NCI-H345 treated with DMSO at 0.1 percent for 48 hours (cell line): ENCODE measurements around the gene ABTB2.

ENCODE experiments used
- DNase-seq: peaks from one replicate; lab custom pipeline; 2025; ENCODE audit not compliant: unreplicated experiment; lab: John Stamatoyannopoulos, UW

The ABTB2 gene

DNA sequence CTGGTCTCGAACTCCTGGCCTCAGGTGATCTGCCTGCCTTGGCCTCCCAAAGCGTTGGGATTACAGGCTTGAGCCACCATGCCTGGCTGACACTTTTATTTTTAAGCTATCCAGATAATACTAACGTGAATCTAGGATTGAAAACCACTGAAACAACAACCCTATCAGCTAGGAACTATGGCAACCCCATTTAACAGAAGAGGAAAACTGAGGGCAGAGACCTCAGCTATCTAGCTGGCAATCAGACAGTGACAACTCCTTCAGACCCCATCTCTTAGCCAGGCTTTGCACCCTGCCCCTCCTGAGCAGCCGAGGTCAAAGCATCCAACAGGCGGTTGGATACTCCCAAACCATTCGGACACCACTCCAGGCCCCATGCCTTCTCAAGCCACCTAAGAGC lies 14.1 kb downstream of the ABTB2 start:
- no peak for DNase-seq

DNA sequence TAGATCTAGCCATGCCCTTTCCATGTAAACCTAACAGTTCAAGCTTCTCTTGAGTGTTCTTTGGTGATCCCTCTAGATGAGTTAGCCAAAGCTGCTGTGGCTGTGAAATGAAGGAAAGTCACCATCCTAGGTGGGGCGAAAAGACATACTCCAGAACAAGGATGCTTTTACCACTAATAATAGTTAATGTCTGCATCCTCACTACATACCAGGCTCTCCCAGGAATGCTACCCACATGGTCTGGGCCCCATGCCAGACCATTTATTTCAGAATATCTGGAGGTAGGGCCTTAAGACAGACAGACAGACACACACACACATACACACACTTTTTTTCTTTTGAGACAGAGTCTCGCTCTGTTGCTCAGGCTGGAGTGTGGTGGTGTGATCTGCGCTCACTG lies 14.7 kb downstream of the ABTB2 start:
- DNase-seq: no peak

DNA sequence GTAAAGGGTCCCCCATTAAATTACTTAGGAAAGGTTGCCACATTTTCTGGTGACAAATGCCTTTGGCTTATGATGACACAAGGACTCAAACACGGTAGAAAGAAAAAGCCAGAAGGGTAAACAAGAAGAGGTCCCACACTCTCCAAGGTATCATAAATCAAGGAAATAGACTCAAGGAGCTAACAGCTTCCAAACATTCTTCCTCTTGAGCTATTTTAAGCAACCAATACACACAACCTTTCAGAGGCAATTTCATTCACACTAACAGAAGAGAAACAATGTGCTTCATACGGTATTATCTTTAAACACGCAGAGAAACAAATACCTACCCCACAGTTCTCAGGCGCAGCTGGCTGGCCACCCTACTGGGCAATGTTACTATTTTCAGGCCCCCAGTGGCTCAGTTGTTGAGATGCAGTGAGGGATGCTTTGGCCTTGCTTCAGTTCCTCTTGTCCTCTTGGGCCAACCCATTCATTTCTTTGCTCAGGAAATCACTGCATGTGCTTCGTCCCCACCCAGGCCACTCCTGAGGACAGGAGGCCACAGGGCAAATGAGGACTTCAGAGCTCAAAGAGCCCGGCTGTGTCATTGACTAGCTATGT lies 15.8 kb downstream of the ABTB2 start:
- DNase-seq: no peak

DNA sequence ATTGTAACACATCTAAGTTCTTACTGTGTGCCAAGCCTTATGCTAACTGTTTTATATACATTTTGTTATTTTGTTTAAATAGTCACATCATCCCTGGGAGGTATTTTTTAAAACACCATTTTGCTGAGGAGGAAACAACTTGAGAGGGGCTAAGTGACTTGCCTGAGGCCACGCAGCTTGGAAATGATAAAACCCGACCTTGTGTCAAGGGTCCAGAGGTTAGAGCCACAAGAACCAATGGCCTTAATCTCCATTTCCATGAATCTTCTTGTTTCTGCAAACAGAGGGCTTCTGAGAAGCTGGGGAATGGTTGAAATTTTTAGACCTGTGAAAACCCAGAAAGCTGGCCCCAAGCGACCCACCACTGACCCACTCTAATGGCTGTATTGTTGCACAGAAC lies 16.7 kb downstream of the ABTB2 start:
- DNase-seq: no peak

DNA sequence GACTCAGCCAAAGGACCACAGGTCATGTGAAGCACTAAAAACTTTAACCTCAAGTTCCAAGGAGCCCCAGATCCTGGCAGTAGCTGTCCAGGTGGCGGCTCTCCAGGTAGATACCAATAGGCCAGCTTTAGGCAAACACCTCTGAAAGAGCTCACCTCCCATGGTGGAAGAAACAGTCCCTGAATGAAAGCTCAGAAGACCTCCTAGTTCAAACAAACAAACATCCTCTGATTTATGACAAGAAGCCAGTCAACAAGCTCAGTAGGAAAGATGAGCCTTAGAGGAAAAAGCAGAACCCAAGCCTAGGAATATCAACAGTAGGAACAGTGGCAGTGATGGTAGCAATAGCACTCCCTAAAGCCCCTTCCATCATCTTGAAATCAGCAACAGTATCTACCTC lies 17.2 kb downstream of the ABTB2 start:
- DNase-seq: no peak

DNA sequence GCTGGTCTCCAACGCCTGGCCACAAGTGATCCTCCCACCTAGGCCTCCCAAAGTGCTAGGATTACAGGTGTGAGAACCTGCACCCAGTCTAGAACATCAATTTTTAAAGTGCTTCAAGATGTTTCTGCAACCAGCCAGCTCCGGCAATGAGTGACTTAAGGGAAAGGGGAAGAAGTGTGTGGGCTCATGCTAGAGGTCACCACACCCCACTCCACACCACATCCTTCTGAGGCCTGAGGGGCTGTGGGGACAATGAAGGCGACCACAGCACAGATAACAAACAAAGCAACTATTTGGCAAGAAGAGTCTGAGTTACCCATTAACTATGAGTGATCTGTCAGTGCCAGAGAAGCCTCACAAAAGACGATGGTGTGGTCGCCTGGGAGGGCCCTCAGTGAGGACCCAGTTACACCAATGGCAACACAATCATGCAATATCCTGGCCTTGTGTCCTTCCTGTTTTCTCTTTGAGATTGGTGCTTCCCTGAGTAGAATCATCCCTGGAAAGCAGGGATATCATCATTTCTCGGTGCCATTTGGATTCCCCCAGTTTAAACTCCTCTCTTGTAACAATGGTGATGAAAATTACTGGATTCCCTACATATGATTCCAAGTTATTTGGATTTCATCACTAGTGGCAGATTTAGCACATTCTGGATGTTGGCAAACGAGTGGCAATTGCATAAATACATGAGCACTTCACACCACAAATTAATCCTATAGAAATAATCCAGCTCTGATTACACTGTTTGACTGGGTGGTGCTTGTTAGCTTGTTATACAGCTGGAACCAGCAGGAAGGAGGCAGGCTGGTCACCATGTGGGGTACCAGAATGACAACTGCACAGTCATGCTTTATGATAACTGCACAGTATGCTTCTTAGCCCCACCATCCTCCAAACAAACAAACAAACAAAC lies 18.4 kb downstream of the ABTB2 start:
- no peak for DNase-seq

DNA sequence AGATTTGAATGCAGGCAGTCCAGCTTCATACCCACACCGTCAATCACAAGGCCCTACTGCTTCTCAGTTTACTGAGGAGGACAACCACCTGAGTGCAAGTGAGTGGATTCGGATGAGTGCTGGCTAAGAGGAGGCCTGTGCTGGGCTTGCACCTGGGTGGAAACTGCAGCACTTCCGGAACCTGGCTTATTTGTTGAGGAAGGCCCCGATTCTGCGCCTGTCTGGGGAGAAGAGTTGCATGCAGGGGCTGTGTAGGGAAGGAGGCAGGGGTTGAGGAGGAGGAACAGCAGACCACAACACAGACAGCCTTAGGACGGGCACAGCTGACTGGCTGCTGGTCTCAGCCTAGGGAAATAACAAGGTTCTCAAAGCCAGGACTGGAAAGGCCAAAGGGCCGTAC lies 20.8 kb downstream of the ABTB2 start:
- DNase-seq: no peak

DNA sequence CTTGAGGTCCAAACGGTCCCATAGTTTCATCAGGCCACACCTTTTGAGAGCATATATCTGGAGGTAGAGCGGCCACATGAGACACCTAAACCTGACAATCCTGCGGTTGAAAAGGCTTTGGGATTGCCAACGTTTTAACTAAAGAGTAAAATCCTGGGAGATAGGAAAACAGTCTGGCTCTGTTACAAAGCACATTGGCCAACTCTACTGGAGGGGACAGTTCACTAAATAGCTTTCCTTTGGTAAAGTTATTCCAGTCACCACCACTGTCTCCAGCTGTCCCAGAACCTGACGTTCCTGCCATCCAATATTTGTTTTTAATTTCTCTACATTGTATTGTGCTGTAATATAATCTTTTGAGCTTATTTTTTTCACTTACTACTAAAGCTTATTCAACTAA lies 22.0 kb downstream of the ABTB2 start:
- DNase-seq: no peak

DNA sequence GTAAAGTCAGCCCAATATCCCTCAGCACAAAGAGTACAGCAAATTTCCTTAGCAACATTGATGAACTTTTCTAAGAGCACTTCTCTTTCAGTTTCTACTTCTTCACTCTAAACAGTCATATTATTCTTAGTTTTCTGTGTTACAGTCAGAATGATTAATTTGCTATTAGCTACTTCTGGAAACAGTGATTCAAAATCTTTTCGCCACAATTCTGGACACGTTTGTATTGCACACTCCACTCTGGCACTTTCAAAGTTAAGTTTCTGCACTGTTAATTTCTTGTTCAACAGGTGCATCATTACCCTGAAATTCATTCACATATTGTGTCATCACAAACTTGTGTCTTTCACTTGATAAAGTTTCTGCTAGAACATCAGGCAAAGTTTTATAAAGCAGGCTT lies 22.5 kb downstream of the ABTB2 start:
- no peak for DNase-seq

DNA sequence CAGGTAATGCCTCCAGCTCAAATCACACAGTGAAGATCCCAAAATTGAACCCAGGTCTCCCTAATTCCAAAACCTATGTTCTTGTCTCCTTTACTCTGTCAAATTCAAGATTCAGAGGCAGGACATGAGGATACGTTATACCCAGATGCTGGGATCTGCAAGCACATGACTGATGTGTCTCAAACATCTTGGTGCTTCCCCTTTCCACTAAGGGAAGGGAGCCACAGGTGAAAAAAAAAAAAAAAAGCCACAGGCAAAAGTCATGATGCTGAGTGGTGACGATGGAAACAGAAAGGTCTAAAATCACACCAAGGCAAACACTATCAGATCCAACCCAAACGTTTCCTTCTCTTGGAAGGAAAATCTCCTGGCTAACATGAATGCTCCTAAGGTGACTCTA lies 24.0 kb downstream of the ABTB2 start:
- DNase-seq: no peak

DNA sequence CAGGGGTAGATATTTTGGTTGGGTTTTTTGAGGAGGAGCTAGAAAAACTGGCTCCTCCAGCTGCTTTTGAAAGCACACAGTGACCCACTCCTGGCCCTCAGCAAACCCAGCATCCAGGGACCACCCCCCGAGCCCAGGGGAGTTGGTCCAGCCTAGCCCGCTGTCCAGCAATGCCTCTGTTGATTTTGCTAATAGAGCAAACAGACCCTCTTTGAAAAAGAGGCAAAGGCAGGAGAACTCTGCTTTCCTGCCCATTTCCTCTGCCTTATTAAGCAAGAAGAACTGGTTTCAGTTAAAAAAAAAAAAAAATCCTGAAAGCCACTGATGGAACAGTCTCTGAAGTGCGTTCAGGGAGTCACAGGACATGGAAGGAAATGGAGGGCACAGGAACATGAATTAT lies 25.3 kb downstream of the ABTB2 start:
- no peak for DNase-seq

DNA sequence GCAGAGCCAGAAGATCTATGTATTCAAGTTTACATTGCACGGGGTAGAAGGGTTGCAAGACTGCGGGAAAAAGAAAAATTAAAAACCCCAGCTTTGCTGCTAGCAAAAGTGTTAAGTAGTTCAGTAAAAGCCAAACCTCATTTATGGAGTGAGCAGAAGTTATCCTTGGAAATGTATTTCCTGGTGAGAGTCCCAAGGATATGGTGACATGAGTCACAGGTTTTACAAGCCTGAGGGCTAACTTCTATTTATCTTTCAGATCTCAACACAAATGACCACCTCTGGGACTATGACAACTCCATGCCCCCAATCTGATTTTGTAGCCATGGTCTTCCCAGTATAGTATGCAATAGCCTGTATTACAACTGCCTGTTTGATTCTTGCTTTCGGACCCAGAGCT lies 26.1 kb downstream of the ABTB2 start:
- DNase-seq: no peak

DNA sequence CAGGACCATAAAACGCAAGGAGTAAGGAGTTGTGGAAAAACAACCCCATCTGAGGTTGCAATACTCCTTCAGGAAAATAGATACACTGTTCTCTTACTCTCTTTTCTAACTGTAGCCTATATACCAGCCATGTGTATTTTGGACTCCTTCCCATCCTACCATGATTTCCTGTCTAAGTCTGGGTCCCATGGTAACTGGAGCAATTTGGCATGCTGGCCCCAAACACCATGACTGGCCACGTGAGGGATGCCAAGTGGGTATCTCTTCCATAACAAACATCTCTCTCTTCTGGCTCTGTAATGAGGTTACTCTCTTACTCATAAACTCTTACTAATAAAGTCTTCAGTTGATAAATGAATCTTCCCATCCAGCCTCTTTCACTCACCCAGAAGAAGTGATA lies 26.5 kb downstream of the ABTB2 start:
- no peak for DNase-seq

DNA sequence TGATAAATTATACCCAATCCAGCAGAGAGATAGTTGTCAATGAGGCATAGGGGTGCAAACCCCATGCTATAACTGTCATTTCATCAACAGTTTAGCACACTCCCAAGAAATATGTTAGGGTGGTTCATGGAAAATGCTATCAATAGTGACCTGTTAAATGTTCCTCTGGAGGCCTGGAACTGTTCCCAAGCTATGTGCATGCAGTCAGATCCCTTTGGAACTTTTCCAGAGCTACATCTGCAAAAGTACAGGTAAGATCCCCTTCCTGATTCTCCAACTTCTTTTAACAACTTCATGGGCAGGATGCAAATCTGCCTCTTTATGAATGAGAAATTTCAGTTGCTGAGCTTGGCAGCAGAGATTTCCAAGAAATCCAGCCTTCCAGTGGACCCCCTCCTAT lies 27.2 kb downstream of the ABTB2 start:
- DNase-seq: no peak

DNA sequence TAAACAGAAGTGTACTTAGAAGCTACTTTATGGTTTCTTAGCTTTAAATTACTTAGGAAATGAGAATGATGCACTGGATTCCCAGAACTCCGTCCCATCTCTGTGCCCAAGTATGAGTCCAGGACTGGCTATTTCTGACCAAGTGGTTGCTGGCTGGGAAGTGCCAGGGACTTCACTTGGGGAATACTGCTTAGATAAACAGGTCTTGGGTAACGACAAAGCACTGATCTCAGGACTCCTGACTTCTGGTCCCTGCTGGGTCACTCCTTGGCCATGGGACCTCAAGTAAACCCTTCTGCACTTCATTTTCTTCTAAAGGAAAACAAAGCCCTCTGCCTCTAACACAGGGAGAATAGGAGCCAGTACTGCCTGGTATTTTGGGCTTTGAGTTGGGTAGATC lies 27.9 kb downstream of the ABTB2 start:
- DNase-seq: no peak

DNA sequence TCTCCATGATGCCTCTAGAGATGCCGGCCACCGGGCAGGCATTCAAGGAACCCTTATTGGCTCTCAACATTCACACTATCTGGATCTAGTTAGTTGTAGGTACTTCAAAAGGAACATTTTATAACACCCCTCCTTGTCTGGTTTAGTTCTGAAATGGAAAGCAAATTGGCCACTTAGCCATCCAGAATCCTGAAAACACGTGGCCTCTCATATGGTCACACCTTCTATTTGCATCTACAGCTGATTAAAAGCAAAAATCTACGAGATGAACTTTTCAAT lies 29.2 kb downstream of the ABTB2 start:
- no peak for DNase-seq

DNA sequence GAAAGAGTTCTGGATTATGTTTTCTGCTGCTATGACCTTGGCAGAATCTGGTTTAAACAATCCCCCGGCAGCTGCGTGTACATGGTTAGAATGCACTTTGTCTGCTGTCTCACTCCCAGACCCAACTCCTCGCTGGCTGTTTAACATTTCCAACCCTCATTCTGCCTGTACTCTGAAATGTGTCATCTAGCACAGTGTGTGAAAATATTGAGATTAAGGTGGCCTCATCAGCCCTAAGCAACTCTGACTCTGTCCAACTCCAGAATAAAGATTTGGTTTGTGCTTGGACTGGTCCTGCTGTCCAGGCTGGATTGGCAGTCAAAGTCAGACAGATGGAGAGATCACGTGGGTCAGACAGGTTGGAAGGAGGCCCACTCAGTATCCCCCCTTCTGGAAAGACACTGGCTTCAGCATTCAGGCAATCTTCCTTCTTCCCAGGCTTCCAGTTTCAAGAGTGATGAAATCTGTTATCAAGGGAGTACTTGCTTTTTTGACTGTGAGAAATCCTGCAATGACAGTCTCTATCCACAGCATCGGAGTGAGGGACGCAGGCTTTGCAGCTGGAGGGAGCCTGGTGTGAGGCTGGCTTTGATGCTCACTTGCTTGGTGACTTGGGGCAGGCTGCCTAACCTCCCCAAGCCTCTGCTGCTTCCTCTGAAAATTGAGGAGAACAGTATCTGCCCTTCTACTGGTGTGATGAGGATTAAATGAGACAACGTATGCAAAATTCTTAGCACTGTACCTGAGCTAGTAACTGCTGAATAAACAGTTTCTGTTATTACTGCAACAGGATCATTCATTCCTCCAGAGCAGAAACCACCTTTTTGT lies 29.8 kb downstream of the ABTB2 start:
- no peak for DNase-seq

DNA sequence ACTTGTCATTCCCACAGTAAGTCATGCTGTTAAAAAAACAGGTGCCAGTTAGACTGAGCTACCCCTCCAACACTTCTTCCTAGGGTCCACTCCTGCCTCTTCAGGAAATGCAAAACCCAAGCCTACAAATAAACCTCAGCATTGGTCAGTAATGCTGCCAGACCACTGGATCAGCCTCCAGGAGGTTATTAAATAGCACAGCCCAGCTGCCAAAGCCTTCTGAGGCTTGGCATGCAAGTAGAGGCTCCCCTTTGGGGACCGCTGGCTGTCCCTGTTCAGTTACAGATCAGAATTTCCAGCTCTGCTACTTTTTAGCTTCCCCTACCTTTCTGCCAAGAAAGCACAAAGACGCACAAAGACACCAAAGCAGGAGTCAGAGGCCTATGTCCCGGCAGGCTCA lies 33.3 kb downstream of the ABTB2 start:
- DNase-seq: no peak

DNA sequence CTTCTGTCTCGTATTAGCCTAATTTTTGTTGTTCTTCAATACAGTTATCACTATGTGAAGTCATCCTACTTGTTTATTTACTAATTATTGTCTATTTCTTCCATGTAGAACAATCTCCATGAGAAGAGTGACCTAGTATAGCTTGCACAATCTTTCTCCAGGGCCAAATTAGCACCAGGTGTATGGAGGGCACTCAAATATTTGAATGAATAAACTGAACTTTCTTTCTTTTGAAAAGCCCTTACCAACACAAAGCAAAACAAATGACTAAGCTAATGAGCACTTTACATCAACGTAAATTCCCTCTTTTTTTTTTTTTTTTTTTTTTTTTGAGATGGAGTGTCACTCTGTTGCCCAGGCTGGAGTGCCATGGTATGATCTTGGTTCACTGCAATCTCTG lies 34.2 kb downstream of the ABTB2 start:
- DNase-seq: no peak

DNA sequence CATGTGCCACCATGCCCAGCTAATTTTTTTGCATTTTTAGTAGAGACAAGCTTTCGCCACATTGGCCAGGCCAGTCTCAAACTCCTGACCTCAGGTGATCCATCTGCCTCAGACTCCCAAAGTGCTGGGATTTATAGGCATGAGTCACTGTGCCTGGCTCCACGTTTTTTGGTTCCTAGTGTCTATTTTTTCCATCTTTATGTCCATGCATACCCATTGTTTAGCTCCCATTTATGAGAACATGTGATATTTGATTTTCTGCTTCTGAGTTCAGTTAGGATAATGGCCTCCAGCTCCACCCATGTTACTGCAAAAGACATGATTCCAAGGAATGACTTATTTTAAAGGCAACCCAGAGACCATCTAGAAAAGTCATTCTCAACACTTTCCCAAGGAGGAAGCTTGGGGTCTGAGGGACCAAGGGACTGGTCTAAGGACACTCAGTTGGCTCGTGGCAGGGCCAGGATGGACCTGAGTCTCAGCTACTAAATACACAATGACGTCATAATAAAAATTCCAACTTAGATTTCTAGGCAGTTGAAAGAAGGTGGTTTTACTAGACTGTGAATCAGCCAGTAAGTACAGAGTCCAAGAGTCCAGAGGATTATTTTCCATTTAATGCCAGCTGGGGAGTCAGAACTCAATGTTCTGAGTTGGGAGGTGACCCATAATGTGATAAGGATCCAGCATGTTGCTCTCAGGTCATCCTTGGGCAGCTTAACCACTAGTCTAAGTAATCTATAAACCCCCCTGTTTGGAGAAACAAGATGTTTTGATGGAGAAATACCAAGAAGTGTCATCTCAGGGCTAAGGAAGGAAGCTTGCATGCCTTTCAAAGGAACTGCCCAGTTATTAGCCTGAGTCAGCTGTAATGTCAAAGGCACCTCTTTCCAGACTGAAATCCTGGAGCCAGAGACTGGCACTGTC lies 39.4 kb downstream of the ABTB2 start:
- no peak for DNase-seq

DNA sequence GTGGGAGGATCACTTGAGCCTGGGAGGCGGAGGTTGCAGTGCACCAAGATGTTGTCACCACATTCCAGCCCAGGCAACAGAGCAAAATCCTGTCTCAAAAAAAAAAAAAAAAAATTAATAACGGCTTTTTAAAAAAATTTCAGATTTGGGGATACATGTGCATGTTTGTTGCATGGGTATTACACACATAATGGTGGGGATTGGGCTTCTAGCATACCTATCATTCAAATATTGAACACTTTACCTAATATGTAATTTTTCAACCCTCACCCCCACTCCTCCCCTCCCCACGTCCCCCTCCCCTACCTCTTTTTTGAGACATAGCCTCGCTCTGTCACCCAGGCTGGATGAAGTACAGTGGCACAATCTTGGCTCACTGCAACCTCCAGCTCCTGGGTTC lies 40.1 kb downstream of the ABTB2 start:
- no peak for DNase-seq
